Measurements from ENCODE around the gene TSPAN4.
A peak's percentile ranks its signal among the peaks of the same experiment; 100 is the strongest.

TSPAN4 gene

DNA sequence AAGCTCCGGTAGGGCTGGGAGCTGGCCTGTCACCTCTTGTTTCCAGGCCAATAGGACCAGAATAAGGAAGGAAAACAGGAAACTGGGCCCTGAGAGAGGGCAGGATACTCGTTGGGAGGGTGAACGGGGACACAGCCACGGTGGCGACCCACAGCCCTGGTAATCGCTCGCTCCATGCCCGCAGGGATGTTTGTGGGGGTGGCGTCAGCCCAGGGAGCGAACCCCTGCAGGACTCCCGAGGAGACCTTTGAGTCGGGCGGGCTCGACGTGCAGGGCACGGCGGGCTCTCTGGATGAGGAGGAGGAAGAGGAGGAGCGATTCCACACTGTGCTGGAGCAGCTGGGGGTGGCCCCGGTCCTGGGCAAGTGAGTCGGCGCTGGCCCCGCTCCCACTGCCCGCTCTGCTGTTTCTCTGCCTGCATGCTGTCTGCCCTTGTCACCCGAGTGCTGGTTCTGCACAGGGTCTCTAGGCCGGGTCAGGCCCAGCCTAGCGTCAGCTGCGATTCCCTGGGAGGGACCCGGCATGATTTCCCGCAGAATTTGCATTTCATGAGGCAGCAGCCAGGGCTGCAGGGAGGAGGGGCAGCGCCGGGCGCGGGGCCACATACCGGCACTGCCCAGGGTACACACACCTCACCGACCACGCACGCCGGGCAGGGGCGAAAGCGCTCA, 13.3 kb upstream of the TSPAN4 start:
- no peak for DNase-seq (ENCODE audit: low read depth)
- no peak overlapping the region for H3K4me3 ChIP-seq (replicated peaks; ENCODE audit: low read depth, low read length)
- TF ChIP-seq, protein P1, sequence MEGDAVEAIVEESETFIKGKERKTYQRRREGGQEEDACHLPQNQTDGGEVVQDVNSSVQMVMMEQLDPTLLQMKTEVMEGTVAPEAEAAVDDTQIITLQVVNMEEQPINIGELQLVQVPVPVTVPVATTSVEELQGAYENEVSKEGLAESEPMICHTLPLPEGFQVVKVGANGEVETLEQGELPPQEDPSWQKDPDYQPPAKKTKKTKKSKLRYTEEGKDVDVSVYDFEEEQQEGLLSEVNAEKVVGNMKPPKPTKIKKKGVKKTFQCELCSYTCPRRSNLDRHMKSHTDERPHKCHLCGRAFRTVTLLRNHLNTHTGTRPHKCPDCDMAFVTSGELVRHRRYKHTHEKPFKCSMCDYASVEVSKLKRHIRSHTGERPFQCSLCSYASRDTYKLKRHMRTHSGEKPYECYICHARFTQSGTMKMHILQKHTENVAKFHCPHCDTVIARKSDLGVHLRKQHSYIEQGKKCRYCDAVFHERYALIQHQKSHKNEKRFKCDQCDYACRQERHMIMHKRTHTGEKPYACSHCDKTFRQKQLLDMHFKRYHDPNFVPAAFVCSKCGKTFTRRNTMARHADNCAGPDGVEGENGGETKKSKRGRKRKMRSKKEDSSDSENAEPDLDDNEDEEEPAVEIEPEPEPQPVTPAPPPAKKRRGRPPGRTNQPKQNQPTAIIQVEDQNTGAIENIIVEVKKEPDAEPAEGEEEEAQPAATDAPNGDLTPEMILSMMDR (IDR thresholded peaks at IDR 0.05; ENCODE audit: low read length, missing control alignments), result no peak

DNA sequence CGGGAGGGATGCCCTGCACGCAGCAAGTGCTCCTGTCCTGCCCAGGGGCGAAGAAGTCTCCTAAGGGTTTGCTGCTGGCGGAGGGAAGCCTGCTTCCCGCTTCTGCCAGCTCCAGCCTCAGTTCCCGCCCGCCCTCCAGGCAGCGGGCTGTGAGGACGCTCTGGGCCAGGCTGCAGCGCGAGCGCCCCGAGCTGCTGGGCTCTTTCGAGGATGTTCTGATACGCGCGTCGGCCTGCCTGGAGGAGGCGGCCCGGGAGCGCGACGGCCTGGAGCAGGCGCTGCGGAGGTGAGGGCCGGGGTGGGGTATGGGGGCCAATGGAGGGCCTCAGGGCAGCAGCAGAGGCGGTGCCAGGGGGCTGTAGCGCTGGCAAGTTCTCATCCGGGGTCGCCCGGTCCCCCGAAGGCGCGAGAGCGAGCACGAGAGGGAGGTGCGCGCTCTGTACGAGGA, 12.8 kb upstream of the TSPAN4 start:
- no peak for DNase-seq (ENCODE audit: low read depth)
- H3K4me3 ChIP-seq (replicated peaks; ENCODE audit: low read depth, low read length), result peak overlapping the region; percentile 30
- TF ChIP-seq, protein P1 (IDR thresholded peaks at IDR 0.05; ENCODE audit: low read length, missing control alignments), result no peak

DNA sequence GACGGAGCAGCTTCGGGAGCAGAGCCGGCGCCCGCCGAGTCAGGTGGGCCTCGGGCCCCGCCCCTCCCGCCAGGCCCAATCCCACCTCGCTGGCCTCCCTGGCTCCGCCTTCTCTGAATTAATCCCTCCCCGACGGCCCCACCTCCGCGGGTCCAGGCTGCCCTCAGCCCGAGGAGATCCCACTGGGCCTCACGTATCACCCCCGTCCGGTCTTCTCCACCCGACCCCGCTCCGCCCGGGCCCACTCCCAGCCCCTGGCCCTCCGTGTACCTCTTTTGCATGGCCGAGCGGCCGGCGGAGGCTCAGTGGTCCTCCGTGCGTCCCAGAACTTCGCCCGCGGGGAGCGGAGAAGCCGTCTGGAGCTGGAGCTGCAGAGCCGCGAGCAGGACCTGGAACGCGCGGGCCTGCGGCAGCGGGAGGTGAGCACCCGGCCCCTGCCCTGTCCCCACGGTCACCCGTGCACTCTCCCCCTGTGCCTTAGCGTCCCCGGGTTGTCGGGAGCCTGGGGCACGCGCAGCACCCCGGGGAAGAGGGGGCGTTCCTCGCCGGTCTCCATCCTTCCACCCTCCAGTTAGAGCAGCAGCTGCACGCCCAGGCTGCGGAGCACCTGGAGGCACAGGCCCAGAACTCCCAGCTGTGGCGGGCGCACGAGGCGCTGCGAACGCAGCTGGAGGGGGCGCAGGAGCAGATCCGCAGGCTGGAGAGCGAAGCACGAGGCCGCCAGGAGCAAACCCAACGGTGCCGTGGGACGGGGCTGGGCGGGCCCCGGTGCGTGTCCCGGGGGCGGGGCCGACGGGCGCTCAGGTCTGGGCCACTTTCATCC, 12.1 kb upstream of the TSPAN4 start:
- H3K4me3 ChIP-seq (replicated peaks; ENCODE audit: low read depth, low read length), result peak overlapping the region; percentile 30
- peak; percentile 57 for DNase-seq (ENCODE audit: low read depth)
- TF ChIP-seq, protein P1 (IDR thresholded peaks at IDR 0.05; ENCODE audit: low read length, missing control alignments), result no peak

DNA sequence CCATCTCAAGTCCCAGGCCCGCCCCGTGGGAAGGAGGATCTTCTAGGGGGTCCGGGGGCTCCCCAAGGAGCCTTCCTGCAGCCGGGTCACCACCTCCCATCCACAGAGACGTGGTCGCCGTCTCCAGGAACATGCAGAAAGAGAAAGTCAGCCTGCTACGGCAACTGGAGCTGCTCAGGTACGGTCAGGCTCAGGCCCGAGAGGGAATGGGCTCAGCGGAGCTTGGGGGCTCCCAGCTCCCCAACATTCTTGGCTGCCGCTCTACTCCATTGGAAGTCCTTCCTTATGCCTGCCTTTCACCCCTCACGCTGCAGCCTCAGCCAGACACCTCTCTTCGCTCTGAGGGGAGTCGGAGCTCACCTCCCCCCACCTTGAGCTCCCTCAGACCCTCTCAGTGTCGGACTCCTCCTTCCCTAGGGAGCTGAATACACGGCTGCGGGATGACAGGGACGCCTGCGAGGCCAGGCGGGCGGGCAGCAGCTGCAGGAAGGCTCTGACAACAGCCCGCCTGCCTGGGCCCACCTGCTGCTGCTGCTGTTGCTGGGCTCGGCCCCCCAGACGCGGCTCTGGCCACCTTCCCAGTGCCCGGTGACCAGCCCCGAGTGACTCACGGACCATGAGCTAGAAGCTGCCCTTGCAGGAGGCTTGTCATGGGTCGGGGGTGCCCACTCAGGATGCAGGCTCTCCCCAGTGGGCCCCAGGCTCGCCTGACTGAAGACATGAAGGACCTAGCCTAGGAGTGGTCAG, 11.4 kb upstream of the TSPAN4 start:
- H3K4me3 ChIP-seq (replicated peaks; ENCODE audit: low read depth, low read length), result no peak overlapping the region
- no peak for DNase-seq (ENCODE audit: low read depth)
- TF ChIP-seq, protein P1 (IDR thresholded peaks at IDR 0.05; ENCODE audit: low read length, missing control alignments), result no peak

DNA sequence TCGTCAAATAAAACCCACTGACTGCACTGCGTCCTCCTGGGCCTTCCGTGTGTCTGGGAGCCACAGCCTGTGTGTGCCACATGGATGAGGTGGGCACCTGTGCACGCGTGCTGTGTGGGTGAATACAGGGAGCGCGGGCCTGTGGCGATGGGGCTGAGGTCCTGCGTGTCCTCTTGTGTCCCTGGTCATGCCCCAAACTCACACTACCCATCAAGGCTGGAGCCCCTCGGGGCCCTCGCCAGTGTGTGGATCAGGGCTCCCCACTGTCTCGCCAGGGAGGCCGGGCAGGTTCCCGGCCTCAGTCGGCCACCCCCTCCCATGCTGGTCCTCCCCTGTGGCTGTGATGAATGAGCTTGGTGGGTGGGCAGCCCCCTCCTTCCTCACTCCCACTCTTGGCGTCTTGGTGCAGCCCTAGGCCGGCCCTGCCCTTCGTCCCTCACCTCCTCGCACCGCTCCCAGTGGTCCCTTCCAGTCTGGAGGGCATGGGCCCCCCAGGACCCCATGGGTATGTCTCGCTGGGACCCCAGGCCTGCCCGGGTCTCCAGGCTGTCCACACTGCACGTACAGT, 10.6 kb upstream of the TSPAN4 start:
- DNase-seq (ENCODE audit: low read depth), result no peak
- peak overlapping the region; percentile 48 for H3K4me3 ChIP-seq (replicated peaks; ENCODE audit: low read depth, low read length)

DNA sequence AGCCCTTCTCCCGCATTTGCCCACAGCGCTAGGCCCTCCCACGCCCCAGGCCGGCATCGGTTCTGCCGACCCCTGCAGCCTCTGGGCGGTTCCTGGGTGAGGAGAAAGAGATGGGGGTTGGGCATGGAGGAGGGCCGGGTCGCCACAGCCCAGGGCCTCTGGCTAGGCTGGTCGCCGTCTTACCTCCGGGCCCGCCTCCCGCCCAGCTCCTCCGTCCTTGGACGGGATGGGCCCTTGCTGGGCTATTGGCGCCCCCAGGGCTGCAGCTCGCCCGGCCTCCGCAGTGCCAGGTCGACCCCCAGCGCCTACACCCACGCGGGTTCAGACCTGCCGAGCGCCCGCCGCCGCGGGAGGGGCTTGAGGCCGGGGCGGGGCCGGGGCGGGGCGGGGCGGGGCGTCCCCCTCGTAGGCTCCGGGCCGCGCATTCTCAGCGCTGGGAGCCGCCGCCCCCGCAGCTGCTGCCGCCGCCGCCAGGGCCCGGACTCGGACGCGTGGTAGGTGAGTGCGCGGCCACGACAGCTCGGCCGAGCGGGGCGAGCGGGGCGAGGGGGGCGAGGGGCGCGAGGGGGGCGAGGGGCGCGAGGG, 10.0 kb upstream of the TSPAN4 start, which contains the start of gene CD151:
Gene CD151, plus strand, starts transcription at position 424 of the 585 bp plus-strand sequence. CDS start 3,118 bp downstream, outside the sequence.
- peak within 1 kb of the TSS; percentile 70 for H3K4me3 ChIP-seq (replicated peaks; ENCODE audit: low read depth, low read length)
- peak; percentile 47 for DNase-seq (ENCODE audit: low read depth)
- TF ChIP-seq, protein P1 (IDR thresholded peaks at IDR 0.05; ENCODE audit: low read length, missing control alignments), result no peak

More for the DNA sequence above, 10.6 kb upstream of the TSPAN4 start:
- TF ChIP-seq, protein P1 (IDR thresholded peaks at IDR 0.05; ENCODE audit: low read length, missing control alignments), result no peak
